ENCODE measurements around the gene RNASEH1.
"Not testable (repeated sequence)": the region's sequence is repeated elsewhere in the genome, so short reads cannot be mapped to it uniquely, and the experiment has no call there.

RNASEH1 gene

DNA sequence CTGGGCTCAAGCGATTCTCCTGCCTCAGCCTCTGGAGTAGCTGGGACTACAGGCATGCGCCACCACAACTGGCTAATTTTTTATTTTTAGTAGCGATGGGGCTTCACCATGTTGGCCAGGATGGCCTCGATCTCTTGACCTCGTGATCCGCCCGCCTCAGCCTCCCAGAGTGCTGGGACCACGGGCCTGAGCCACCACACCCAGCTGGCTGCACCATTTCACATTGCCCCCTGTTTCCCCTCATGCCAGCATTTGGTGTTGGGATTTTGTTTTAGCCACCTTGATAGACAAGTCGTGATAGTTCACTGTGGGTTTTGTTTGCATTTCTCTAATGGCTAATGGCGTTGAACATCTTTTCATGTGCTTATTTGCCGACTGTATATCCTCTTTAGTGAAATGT is 31.0 kb upstream of the RNASEH1 start:
- DNase-seq: no peak

- DNase-seq: no peak
These were observed 30.0 kb upstream of the RNASEH1 start for GRCh38 chr2:3588084-3588483.

GRCh38 chr2:3587432-3587831 is 29.3 kb upstream of the RNASEH1 start:
- DNase-seq: no peak

DNA sequence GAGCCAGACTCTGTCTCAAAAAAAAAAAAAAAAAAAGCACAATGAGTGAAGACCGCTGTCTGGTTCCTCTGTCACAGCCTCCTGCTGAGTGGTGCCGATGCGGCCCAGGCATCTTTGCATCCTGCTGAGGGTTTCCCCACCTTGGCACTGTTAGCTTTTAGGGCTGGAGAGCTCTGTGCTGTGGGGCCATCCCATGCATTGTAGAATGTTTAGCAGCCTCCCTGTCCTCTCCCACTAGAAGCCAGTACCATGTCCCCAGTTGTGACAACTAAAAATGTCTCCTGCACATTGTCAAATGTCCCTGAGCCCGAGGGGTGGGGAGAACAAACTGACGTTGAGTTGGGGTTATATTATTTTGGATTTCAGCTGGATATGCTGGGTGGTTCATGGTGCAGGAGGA is 28.9 kb upstream of the RNASEH1 start:
- no peak for DNase-seq

DNA sequence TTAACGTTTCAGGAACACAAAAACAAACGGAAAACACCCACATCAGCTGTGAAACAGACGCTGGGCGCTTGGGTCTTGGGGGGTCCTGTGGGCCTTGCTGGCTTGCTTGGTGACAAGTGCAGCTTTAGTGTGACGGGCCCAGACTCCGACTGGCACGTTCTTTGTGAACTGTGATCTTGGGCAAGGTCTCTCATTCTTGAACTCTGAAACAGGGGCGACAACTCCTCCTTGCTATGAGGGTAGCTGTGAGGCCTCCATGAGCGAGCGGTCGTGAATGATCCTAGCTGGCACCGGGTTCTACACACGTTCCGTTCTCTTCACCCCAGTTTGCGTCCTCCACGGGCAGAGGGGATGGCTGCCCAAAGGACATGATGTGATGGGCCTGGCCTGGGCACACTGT is 28.1 kb upstream of the RNASEH1 start:
- DNase-seq: no peak

- DNase-seq: no peak
These were observed 27.4 kb upstream of the RNASEH1 start for GRCh38 chr2:3585261-3586109.

DNA sequence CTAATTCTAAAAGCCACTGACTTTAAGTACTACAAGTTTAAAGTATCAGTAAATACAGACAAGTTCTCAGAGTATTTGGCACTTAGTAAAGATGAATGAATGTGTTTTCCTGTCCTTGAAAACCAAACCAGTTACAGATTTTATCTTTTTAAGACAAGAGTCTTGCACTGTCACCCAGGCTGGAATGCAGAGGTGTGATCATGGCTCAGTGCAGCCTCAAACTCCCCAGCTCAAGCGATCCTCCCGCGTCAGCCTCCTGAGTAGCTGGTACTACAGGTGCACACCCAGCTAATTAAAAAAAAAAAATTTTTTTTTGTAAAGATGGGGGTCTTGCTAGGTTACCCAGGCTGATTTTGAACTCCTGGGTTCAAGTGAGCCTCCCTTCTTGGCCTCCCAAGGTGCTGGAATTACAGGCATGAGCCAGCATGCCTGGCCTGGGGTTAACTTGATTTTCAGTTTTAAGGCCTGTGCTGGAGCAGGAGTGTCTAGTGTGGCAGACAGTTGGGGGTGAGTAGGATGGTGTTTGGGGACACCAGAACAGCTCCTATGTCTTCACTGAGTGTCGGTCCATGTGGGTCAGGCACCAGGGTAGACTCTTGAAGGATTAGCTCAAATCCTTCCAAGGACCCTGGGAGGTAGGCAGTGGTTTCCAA is 26.6 kb upstream of the RNASEH1 start:
- DNase-seq: no peak

- no peak for DNase-seq
These were observed 25.9 kb upstream of the RNASEH1 start for GRCh38 chr2:3584076-3584475.

DNA sequence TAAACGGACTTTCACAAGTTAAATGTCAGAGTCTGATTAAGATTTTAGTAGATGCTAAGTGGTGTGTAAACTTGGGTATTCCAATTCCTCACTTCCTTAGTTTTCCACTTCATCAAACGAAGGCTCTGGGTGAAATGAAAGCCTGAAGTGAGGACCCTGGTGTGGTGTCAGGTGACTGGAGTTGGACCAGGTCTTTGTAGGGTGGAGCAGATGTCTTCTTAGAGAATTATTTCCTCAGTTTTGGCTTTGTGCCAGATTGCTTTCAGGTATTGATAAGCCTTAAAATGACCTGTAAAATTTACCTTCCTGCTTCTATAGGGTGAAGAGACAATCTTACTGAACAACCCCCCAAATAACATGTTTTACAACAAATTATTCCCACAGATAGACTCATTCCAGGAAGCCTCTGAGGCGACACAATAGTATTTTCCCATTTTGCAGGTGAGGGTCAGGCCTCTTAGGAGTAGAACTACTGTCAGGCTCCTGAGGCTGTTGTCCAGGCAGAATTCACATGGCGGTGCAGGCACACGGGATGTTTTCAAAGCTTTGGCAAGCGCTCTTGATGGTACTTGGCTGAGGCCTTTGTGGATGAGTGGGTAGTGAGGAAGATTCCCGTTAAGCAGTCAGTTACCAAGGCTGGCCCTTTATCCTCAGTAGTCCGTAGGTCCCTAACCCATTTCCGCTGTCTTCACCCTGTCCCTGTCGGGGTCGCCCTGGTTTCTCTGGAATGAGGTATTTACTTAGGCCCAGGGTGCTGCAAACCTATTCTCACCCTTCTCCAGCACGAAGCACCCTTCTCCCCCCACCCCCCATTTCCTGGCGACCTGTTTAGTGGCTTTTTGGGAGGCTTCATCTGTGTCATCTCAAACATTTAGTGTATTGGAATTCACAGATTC is 23.5 kb upstream of the RNASEH1 start:
- DNase-seq: peak; percentile 35

- DNase-seq: no peak
These were observed 22.3 kb upstream of the RNASEH1 start for GRCh38 chr2:3580449-3580848.

GRCh38 chr2:3578987-3579386 is 20.9 kb upstream of the RNASEH1 start:
- DNase-seq: no peak

DNA sequence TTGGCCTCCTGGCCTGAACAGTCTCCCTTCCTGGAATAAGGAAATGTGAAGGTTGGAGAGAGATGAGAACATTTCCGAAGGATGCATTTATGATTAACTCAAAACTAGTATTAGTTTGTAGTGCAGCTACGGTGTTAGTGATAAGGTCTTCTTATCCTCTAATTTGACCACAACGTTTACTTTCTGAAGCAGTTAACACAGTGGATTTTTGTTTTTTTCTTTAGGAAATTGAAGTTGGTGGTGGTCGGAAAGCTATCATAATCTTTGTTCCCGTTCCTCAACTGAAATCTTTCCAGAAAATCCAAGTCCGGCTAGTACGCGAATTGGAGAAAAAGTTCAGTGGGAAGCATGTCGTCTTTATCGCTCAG is 18.1 kb upstream of the RNASEH1 start:
- not testable (repeated sequence) for DNase-seq

DNA sequence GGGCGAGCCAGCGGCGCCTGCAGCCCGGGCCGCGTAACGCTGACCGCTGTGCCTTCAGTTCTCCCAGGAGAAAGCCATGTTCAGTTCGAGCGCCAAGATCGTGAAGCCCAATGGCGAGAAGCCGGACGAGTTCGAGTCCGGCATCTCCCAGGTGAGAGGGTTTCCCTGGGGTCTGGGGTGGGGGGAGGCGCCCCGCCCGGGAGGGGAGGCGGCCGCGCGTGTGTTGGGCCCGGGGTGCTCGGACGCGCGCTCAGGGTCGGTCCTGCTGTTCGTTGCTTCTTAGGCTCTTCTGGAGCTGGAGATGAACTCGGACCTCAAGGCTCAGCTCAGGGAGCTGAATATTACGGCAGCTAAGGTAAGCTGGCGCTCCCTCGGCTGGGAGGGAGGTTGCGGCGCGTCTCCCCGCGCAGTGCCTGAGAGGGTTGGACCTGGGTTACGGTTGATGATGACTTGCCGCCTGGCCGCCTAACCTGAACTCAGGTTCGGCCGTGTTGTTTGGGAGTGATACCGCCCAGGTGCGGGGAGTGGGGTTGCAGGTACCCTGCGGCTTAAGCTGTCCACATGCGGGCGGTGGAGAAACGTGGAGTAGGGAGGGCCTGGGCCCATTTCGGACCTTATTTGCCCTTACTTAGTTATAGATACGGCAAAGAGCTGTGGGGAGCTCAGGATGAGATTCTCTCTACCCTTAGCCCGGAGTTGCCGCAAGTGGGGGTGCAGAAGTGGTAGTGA is 17.6 kb upstream of the RNASEH1 start:
- DNase-seq: no peak

- DNase-seq: no peak
These were observed 16.0 kb upstream of the RNASEH1 start for GRCh38 chr2:3574155-3574554.

DNA sequence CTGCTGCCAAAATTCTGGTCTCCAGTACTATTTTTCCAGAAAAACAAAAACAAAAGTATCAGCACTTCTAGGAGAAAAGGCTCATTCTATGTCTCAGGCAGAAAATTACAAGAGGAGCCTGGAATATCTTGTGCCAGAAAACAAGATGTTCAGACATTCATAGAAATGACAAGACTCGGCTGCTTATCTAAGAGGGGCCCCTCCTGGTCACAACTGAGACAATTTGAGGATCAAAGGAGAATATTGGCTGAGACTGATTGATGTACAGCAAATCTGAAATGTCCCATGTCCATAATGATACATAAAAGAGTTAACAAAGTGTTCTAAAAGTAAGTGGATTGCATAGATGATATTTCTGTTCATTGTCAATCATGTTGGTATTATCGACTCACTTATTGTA is 14.5 kb upstream of the RNASEH1 start:
- DNase-seq: no peak

- no peak for DNase-seq
These were observed 13.2 kb upstream of the RNASEH1 start for GRCh38 chr2:3571284-3571683.

DNA sequence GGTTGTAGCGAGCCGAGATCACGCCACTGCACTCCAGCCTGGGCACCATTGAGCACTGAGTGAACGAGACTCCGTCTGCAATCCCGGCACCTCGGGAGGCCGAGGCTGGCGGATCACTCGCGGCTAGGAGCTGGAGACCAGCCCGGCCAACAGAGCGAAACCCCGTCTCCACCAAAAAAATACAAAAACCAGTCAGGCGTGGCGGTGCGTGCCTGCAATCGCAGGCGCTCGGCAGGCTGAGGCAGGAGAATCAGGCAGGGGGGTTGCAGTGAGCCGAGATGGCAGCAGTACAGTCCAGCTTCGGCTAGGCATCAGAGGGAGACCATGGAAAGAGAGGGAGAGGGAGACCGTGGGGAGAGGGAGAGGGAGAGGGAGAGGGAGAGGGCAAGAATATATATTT is 11.5 kb upstream of the RNASEH1 start:
- not testable (repeated sequence) for DNase-seq

DNA sequence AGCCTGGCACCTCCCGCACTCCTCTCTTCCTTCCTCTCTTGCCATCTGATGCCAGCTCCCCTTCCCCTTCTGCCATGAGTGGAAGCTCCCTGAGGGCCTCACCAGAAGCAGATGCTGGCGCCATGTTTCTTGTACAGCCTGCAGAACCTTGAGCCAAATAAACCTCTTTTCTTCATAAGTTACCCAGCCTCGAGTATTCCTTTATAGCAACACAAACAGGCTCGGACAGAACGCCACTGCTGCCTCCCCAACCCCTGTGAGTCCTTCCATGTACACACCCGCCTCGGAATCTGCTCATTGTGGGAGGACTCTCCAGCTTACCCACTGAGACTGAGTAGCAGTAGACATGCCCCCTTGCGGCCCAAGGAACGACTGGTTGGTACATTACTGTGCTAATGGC is 8.7 kb upstream of the RNASEH1 start:
- no peak for DNase-seq

DNA sequence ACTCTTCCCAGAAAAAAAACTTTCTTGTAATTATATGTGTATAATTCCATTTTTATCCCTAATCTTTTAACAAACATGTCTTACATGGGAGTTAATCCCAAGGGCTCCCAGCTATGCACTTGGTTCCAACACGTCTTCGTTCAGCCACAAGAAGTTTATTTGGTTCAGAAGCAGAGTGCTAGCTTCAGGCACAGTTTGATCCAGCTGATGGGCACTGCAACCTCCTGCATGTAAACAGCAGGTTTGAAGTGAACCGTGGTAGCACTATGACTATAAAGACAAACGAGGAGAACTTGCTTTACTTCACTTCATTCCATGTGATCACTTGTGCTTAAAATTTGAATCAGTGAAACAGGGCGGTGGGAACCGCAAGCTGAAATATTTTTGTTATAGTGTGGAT is 7.0 kb upstream of the RNASEH1 start:
- no peak for DNase-seq

GRCh38 chr2:3563521-3563976 is 5.4 kb upstream of the RNASEH1 start:
- DNase-seq: no peak

DNA sequence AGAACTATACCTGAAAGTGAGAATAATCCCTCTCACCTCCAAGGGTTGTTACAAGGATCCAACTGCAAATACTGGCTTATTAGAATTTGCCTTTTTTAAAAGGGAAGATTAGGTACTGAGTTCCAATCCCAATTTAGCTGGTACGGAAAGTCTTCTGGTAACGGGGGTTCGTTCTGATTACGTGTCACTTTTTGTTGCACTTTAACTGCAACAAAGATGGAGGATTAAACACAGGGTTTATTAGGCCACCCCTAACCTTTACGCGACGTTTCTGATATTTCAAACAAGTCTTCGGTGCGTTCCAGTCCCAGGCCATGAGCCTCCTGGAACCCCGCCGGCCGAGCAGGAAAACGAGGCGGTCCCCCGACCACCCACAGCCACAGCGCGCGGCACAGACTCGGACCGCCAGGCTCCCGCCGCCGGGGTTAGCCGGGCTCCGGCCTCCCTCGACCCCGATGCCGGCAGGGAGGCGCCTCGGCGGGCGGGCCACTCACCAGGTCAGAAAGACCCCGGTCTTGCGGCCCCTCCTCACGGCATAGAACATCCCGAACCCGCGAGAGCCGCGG is 411 bp downstream of the RNASEH1 start:
- DNase-seq: peak; percentile 49

DNA sequence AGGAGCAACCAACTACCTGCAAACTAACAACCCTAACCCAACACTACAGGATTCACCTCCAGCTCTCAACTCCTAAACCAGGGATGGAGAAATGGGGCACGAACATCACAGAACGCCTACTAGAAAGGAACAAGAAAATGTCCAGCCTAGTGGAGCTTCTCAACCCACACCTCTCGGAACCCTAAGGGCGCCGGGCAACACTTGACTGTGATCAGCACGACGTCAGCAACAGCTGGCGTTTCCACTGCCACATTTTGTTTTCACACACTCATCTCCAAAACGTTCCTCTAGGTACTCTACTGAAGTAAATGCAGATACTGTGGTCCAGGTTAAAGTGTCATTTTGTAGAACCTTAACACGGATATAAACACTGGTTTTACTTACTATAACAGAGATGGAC is 4.2 kb downstream of the RNASEH1 start:
- no peak for DNase-seq
